Testis (tissue), 2 donors: ENCODE data around the gene TBC1D21.

ENCODE experiments used
- POLR2A ChIP-seq: fragments of 450-650 bp; IDR thresholded peaks from one replicate; pipeline ENCODE4 v1.6.1; 2017; ENCODE audit warnings: antibody characterized with exemption, mild to moderate bottlenecking, moderate library complexity
- TF ChIP-seq, protein P1 (sequence below), 3 experiments: fragments of 450-650 bp in 2 of 3; fragments of 200-600 bp in 1 of 3; sonication (generic) in 1 of 3; IDR thresholded peaks; one replicate each; pipeline ENCODE4 v1.5.1; 2016 to 2019; ENCODE audit warnings: antibody characterized with exemption in 3 of 3, mild to moderate bottlenecking in 2 of 3, moderate library complexity in 1 of 3

DNA sequence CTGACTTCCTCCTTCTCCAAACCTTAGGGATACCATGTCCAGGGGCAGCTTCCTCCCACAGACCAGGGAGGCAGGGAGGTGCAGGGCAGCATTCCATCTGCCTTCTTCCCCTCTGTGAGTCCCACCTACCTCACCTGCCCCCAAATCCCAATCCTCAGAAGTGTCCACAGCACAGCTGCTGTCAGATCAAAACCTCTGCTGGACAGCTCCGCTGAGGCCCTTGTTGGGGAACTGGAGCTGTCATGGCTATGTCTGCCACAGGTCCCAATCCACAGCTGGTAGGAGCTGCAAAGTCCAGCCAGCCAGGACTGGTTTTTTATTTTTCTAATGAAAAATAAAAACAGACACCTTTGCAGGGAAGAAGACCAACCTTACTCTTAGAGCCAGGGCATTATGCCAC, 40.7 kb upstream of the TBC1D21 start:
- TF ChIP-seq, protein P1, sequence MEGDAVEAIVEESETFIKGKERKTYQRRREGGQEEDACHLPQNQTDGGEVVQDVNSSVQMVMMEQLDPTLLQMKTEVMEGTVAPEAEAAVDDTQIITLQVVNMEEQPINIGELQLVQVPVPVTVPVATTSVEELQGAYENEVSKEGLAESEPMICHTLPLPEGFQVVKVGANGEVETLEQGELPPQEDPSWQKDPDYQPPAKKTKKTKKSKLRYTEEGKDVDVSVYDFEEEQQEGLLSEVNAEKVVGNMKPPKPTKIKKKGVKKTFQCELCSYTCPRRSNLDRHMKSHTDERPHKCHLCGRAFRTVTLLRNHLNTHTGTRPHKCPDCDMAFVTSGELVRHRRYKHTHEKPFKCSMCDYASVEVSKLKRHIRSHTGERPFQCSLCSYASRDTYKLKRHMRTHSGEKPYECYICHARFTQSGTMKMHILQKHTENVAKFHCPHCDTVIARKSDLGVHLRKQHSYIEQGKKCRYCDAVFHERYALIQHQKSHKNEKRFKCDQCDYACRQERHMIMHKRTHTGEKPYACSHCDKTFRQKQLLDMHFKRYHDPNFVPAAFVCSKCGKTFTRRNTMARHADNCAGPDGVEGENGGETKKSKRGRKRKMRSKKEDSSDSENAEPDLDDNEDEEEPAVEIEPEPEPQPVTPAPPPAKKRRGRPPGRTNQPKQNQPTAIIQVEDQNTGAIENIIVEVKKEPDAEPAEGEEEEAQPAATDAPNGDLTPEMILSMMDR (IDR thresholded peaks at IDR 0.05) = no peak
- no peak for TF ChIP-seq POLR2A
